Measurements from ENCODE around the gene APBB1IP.
"Not testable (repeated sequence)": the region's sequence is repeated elsewhere in the genome, so short reads cannot be mapped to it uniquely, and the experiment has no call there.

APBB1IP gene

GRCh38 chr10:26479766-26480492 lies 41.8 kb downstream of the APBB1IP start:
- DNase-seq, result peak; percentile 64 to 69

- no peak for DNase-seq
These were observed 43.2 kb downstream of the APBB1IP start for GRCh38 chr10:26481315-26481692.

GRCh38 chr10:26481914-26482550 lies 43.9 kb downstream of the APBB1IP start:
- peak; percentile 97 for DNase-seq

GRCh38 chr10:26483554-26483953 lies 45.4 kb downstream of the APBB1IP start:
- no peak for DNase-seq

GRCh38 chr10:26485150-26485941 lies 47.2 kb downstream of the APBB1IP start:
- DNase-seq, result no peak

GRCh38 chr10:26486304-26486703 lies 48.2 kb downstream of the APBB1IP start:
- DNase-seq, result no peak

GRCh38 chr10:26486990-26487850 lies 49.1 kb downstream of the APBB1IP start:
- DNase-seq, result no peak

GRCh38 chr10:26488344-26488743 lies 50.2 kb downstream of the APBB1IP start:
- DNase-seq, result no peak

GRCh38 chr10:26489081-26489480 lies 50.9 kb downstream of the APBB1IP start:
- no peak for DNase-seq

GRCh38 chr10:26490367-26490766 lies 52.2 kb downstream of the APBB1IP start:
- DNase-seq, result not testable (repeated sequence)

- DNase-seq, result no peak
These were observed 53.1 kb downstream of the APBB1IP start for GRCh38 chr10:26491276-26491675.

- DNase-seq, result no peak
These were observed 53.8 kb downstream of the APBB1IP start for GRCh38 chr10:26491934-26492333.

- DNase-seq, result not testable (repeated sequence)
These were observed 54.6 kb downstream of the APBB1IP start for GRCh38 chr10:26492725-26493124.

- DNase-seq, result no peak
These were observed 55.9 kb downstream of the APBB1IP start for GRCh38 chr10:26494018-26494417.

- no peak for DNase-seq
These were observed 61.3 kb downstream of the APBB1IP start for GRCh38 chr10:26499426-26499825.

- DNase-seq, result peak in 1 of 2 experiments; percentile 11
These were observed 64.8 kb downstream of the APBB1IP start for GRCh38 chr10:26502986-26503385.

GRCh38 chr10:26503911-26504310 lies 65.8 kb downstream of the APBB1IP start:
- DNase-seq, result no peak

- not testable (repeated sequence) for DNase-seq
These were observed 66.3 kb downstream of the APBB1IP start for GRCh38 chr10:26504429-26504828.

- DNase-seq, result no peak
These were observed 67.3 kb downstream of the APBB1IP start for GRCh38 chr10:26505491-26505890.

- no peak for DNase-seq
These were observed 68.6 kb downstream of the APBB1IP start for GRCh38 chr10:26506736-26507135.

- no peak for DNase-seq
These were observed 69.3 kb downstream of the APBB1IP start for GRCh38 chr10:26507441-26507840.

- DNase-seq, result no peak
These were observed 69.9 kb downstream of the APBB1IP start for GRCh38 chr10:26508016-26508415.

GRCh38 chr10:26509307-26509706 lies 71.2 kb downstream of the APBB1IP start:
- DNase-seq, result no peak
